ENCODE data around the gene CTXN1.
"Not testable (repeated sequence)": the region's sequence is repeated elsewhere in the genome, so short reads cannot be mapped to it uniquely, and the experiment has no call there.

The CTXN1 gene

GRCh38 chr19:7932276-7932929 is 6.5 kb upstream of the CTXN1 start:
- Histone ChIP-seq H3K4me2 (no peak overlapping the region), H3K4me3 (IDR thresholded peaks at IDR 0.05; ENCODE audit: insufficient read depth, low read depth, low read length) (no peak overlapping the region), H2AFZ (ENCODE audit: low read depth) (no peak overlapping the region), H3K36me3 (ENCODE audit: insufficient read depth) (no peaks in the 10 kb centered on the region; the same call in 1 of the 2 replicates), H3K79me2 (ENCODE audit: insufficient read depth, low read depth) (no peaks in the 10 kb centered on the region), H4K20me1 (ENCODE audit: insufficient read depth) (no peaks in the 10 kb centered on the region), H3K27ac (no peak overlapping the region), H3K9ac (no peak overlapping the region), H3K4me1 (ENCODE audit: low read depth, poor library complexity, severe bottlenecking) (no peaks in the 10 kb centered on the region), H3K27me3 (ENCODE audit: insufficient read depth, low read depth) (no peaks in the 10 kb centered on the region)
- TF ChIP-seq CTCF (conservative IDR thresholded peaks at IDR 0.05; ENCODE audit: low read depth, low read length), result no peak

- no peak overlapping the region for H3K27ac ChIP-seq
- no peaks in the 10 kb centered on the region; the same call in 1 of the 2 replicates for H3K36me3 ChIP-seq (ENCODE audit: insufficient read depth)
- TF ChIP-seq CTCF (conservative IDR thresholded peaks at IDR 0.05; ENCODE audit: low read depth, low read length), result no peak
- no peak overlapping the region for H3K4me2 ChIP-seq
- H4K20me1 ChIP-seq (ENCODE audit: insufficient read depth), result no peaks in the 10 kb centered on the region
- no peak overlapping the region for H3K9ac ChIP-seq
- no peaks in the 10 kb centered on the region for H3K79me2 ChIP-seq (ENCODE audit: insufficient read depth, low read depth)
- H3K4me1 ChIP-seq (ENCODE audit: low read depth, poor library complexity, severe bottlenecking), result no peaks in the 10 kb centered on the region
- no peaks in the 10 kb centered on the region for H3K27me3 ChIP-seq (ENCODE audit: insufficient read depth, low read depth)
- no peak overlapping the region for H2AFZ ChIP-seq (ENCODE audit: low read depth)
- H3K4me3 ChIP-seq (IDR thresholded peaks at IDR 0.05; ENCODE audit: insufficient read depth, low read depth, low read length), result no peak overlapping the region
Measured at GRCh38 chr19:7931221-7932061, 5.5 kb upstream of the CTXN1 start.

GRCh38 chr19:7930765-7931164 is 4.8 kb upstream of the CTXN1 start:
- TF ChIP-seq CTCF (conservative IDR thresholded peaks at IDR 0.05; ENCODE audit: low read depth, low read length), result no peak
- Histone ChIP-seq H2AFZ (ENCODE audit: low read depth) (no peak overlapping the region), H4K20me1 (ENCODE audit: insufficient read depth) (no peaks in the 10 kb centered on the region), H3K9ac (no peak overlapping the region), H3K4me1 (ENCODE audit: low read depth, poor library complexity, severe bottlenecking) (no peaks in the 10 kb centered on the region), H3K36me3 (ENCODE audit: insufficient read depth) (no peaks in the 10 kb centered on the region), H3K27ac (no peak overlapping the region), H3K4me2 (no peak overlapping the region), H3K4me3 (IDR thresholded peaks at IDR 0.05; ENCODE audit: insufficient read depth, low read depth, low read length) (no peak overlapping the region), H3K79me2 (ENCODE audit: insufficient read depth, low read depth) (no peaks in the 10 kb centered on the region), H3K27me3 (ENCODE audit: insufficient read depth, low read depth) (no peaks in the 10 kb centered on the region)

GRCh38 chr19:7930030-7930429 is 4.1 kb upstream of the CTXN1 start:
- not testable (repeated sequence) for H3K4me3 ChIP-seq (IDR thresholded peaks at IDR 0.05; ENCODE audit: insufficient read depth, low read depth, low read length); H2AFZ ChIP-seq (ENCODE audit: low read depth); H3K9ac ChIP-seq; H3K27ac ChIP-seq; H4K20me1 ChIP-seq (ENCODE audit: insufficient read depth); H3K4me1 ChIP-seq (ENCODE audit: low read depth, poor library complexity, severe bottlenecking); H3K36me3 ChIP-seq (ENCODE audit: insufficient read depth); H3K4me2 ChIP-seq; H3K27me3 ChIP-seq (ENCODE audit: insufficient read depth, low read depth); H3K79me2 ChIP-seq (ENCODE audit: insufficient read depth, low read depth)
